Measurements from ENCODE around the gene UQCRQ. TPM values are rescaled to one million over a fixed set of nuclear protein-coding genes. Genes with fewer than 3 reads are reported as not detected.
A peak's percentile ranks its signal among the peaks of the same experiment; 100 is the strongest.

The UQCRQ gene
- total RNA-seq, 1 donor = 76.0 TPM

- Histone ChIP-seq H3K4me3 (ENCODE audit: insufficient read depth, low read length) (no peak overlapping the region), H3K36me3 (ENCODE audit: insufficient read depth, low read length) (peaks cover 69% of the 10 kb centered on the region), H3K4me1 (ENCODE audit: insufficient read depth, low read length) (peaks cover 23% of the 10 kb centered on the region), H3K27me3 (ENCODE audit: insufficient read depth, low read length) (no peaks in the 10 kb centered on the region), H4K20me1 (ENCODE audit: insufficient read depth, low read length) (peaks cover 25% of the 10 kb centered on the region), H2AFZ (ENCODE audit: low read length) (no peak overlapping the region), H3K79me2 (ENCODE audit: insufficient read depth, low read length) (peaks cover 9% of the 10 kb centered on the region), H3K27ac (ENCODE audit: low read depth, low read length) (no peak overlapping the region), H3K4me2 (ENCODE audit: insufficient read depth, low read length) (no peak overlapping the region), H3K9me3 (ENCODE audit: low read depth, low read length) (no peaks in the 10 kb centered on the region)
- no peak for TF ChIP-seq CTCF (IDR thresholded peaks at IDR 0.05; ENCODE audit: extremely low read depth, low read depth, low read length)
- DNase-seq (ENCODE audit: insufficient read length, low spot score, missing footprints) = no peak
Measured at GRCh38 chr5:132877466-132877865, 11.0 kb downstream of the UQCRQ start.

- Histone ChIP-seq H3K36me3 (ENCODE audit: insufficient read depth, low read length) (peaks cover 69% of the 10 kb centered on the region), H4K20me1 (ENCODE audit: insufficient read depth, low read length) (peaks cover 25% of the 10 kb centered on the region), H3K27me3 (ENCODE audit: insufficient read depth, low read length) (no peaks in the 10 kb centered on the region), H3K4me1 (ENCODE audit: insufficient read depth, low read length) (peaks cover 22% of the 10 kb centered on the region), H2AFZ (ENCODE audit: low read length) (no peak overlapping the region), H3K79me2 (ENCODE audit: insufficient read depth, low read length) (peaks cover 9% of the 10 kb centered on the region), H3K4me3 (ENCODE audit: insufficient read depth, low read length) (no peak overlapping the region), H3K9me3 (ENCODE audit: low read depth, low read length) (no peaks in the 10 kb centered on the region), H3K4me2 (ENCODE audit: insufficient read depth, low read length) (no peak overlapping the region), H3K27ac (ENCODE audit: low read depth, low read length) (peak overlapping the region; percentile 7)
- no peak for TF ChIP-seq CTCF (IDR thresholded peaks at IDR 0.05; ENCODE audit: extremely low read depth, low read depth, low read length)
- no peak for DNase-seq (ENCODE audit: insufficient read length, low spot score, missing footprints)
Measured at GRCh38 chr5:132877938-132878337, 11.5 kb downstream of the UQCRQ start.

- peaks cover under 1% of the 10 kb centered on the region for H3K4me1 ChIP-seq (ENCODE audit: insufficient read depth, low read length)
- no peak overlapping the region for H3K4me2 ChIP-seq (ENCODE audit: insufficient read depth, low read length)
- peaks cover 80% of the 10 kb centered on the region for H3K36me3 ChIP-seq (ENCODE audit: insufficient read depth, low read length)
- H3K9me3 ChIP-seq (ENCODE audit: low read depth, low read length) = no peaks in the 10 kb centered on the region
- H3K27ac ChIP-seq (ENCODE audit: low read depth, low read length) = no peak overlapping the region
- peaks cover 10% of the 10 kb centered on the region for H4K20me1 ChIP-seq (ENCODE audit: insufficient read depth, low read length)
- no peak overlapping the region for H3K4me3 ChIP-seq (ENCODE audit: insufficient read depth, low read length)
- H2AFZ ChIP-seq (ENCODE audit: low read length) = no peak overlapping the region
- peaks cover 10% of the 10 kb centered on the region for H3K79me2 ChIP-seq (ENCODE audit: insufficient read depth, low read length)
- no peaks in the 10 kb centered on the region for H3K27me3 ChIP-seq (ENCODE audit: insufficient read depth, low read length)
- peak; percentile 75 for TF ChIP-seq CTCF (IDR thresholded peaks at IDR 0.05; ENCODE audit: extremely low read depth, low read depth, low read length)
- DNase-seq (ENCODE audit: insufficient read length, low spot score, missing footprints) = no peak
Measured at GRCh38 chr5:132883261-132883834, 16.9 kb downstream of the UQCRQ start.

- Histone ChIP-seq H3K4me1 (ENCODE audit: insufficient read depth, low read length) (no peaks in the 10 kb centered on the region), H3K4me2 (ENCODE audit: insufficient read depth, low read length) (no peak overlapping the region), H3K9me3 (ENCODE audit: low read depth, low read length) (no peaks in the 10 kb centered on the region), H4K20me1 (ENCODE audit: insufficient read depth, low read length) (peaks cover 6% of the 10 kb centered on the region), H3K27me3 (ENCODE audit: insufficient read depth, low read length) (no peaks in the 10 kb centered on the region), H2AFZ (ENCODE audit: low read length) (no peak overlapping the region), H3K27ac (ENCODE audit: low read depth, low read length) (no peak overlapping the region), H3K36me3 (ENCODE audit: insufficient read depth, low read length) (peaks cover 83% of the 10 kb centered on the region), H3K79me2 (ENCODE audit: insufficient read depth, low read length) (peaks cover 8% of the 10 kb centered on the region), H3K4me3 (ENCODE audit: insufficient read depth, low read length) (no peak overlapping the region)
- no peak for TF ChIP-seq CTCF (IDR thresholded peaks at IDR 0.05; ENCODE audit: extremely low read depth, low read depth, low read length)
- DNase-seq (ENCODE audit: insufficient read length, low spot score, missing footprints) = no peak
Measured at GRCh38 chr5:132884548-132884947, 18.1 kb downstream of the UQCRQ start.
